HCT116 (cell line): Measurements from ENCODE around the gene TRPV4. TPM values are rescaled to one million over a fixed set of nuclear protein-coding genes. Genes with fewer than 3 reads are reported as not detected.

ENCODE experiments used
- ATAC-seq: fragments of 200-7000 bp; cut with Tn5 transposase; 2 replicates; pipeline ENCODE4 v1.9.1; 2020; ENCODE audit warnings: mild to moderate bottlenecking, moderate library complexity
- BruUV-seq: library from RNA; stranded (reverse); fragments of 400-500 nt; replicated peaks from 2 replicates; lab custom pipeline; 2021; lab: Mats Ljungman, UMichigan
- CTCF ChIA-PET: fragments of 300-600 bp; sonication (Branson Sonifier 250); formaldehyde crosslinking; loops from one replicate; lab custom pipeline; 2021; ENCODE audit warnings: antibody characterized with exemption; lab: Charles Lee
- POLR2A ChIA-PET: fragments of 300-600, 350-600 bp; sonication (Branson Sonifier 250); formaldehyde crosslinking; loops from one replicate; lab custom pipeline; 2021; ENCODE audit warnings: antibody characterized with exemption; lab: Charles Lee
- RAD21 ChIA-PET, 2 experiments: fragments of 300-600 bp; sonication (Branson Sonifier 250); formaldehyde crosslinking; loops; one replicate each; lab custom pipeline; 2023; ENCODE audit warnings: low total read pairs in 2 of 2; ENCODE audit not compliant: uncharacterized antibody in 2 of 2, unreplicated experiment in 2 of 2, low non-redundant PET in 1 of 2; lab: Charles Lee
- DNase-seq: peaks from one replicate; pipeline ENCODE4 v3.0.0-alpha.2; 2010; ENCODE audit warnings: low read depth, low spot score
- H2AFZ ChIP-seq: fragments of 200-600 bp; shearing (Covaris generic), sonication (generic); 2 replicates; pipeline ENCODE4 v1.6.1; 2017; ENCODE audit warnings: low read depth, mixed run types, mixed read lengths, antibody characterized with exemption, low read length; ENCODE audit not compliant: poor library complexity, severe bottlenecking
- H3K27ac ChIP-seq: 2 replicates; pipeline ENCODE4 v1.5.1; 2012; ENCODE audit warnings: low read depth, low read length
- H3K27me3 ChIP-seq: fragments of 200-600 bp; sonication (generic); 2 replicates; pipeline ENCODE4 v1.6.1; 2016; ENCODE audit warnings: mixed run types, low read length, mixed read lengths; ENCODE audit not compliant: insufficient read depth
- H3K36me3 ChIP-seq, 2 experiments: fragments of 200-500 bp in 1 of 2; fragments of 200-600 bp in 1 of 2; sonication (Bioruptor generic) in 1 of 2; sonication (generic) in 1 of 2; 2 replicates each; pipeline versions ENCODE4 v1.5.1 to v1.6.1; 2014 to 2016; ENCODE audit warnings: low read length in 2 of 2, inconsistent platforms in 1 of 2, mixed read lengths in 1 of 2, mixed run types in 1 of 2; ENCODE audit not compliant: insufficient read depth in 2 of 2, control insufficient read depth in 1 of 2
- H3K4me1 ChIP-seq, 2 experiments: fragments of 200-600 bp in 1 of 2; sonication (generic) in 1 of 2; 2 replicates each; pipeline versions ENCODE4 v1.5.1 to v1.6.1; 2012 to 2017; ENCODE audit warnings: low read length in 2 of 2, inconsistent platforms in 1 of 2, mild to moderate bottlenecking in 1 of 2, mixed read lengths in 1 of 2, mixed run types in 1 of 2, moderate library complexity in 1 of 2; ENCODE audit not compliant: insufficient read depth in 2 of 2, control insufficient read depth in 1 of 2
- H3K4me2 ChIP-seq: fragments of 200-600 bp; sonication (generic); 2 replicates; pipeline ENCODE4 v1.6.1; 2017; ENCODE audit warnings: mixed run types, low read length, mixed read lengths
- H3K4me3 ChIP-seq, 2 experiments: fragments of 200-600 bp in 1 of 2; sonication (generic) in 1 of 2; replicated peaks in 1 of 2; 2 replicates each; pipeline ENCODE4 v1.5.1; 2011 to 2016; ENCODE audit warnings: low read length in 2 of 2, control low read depth in 1 of 2, low read depth in 1 of 2, mild to moderate bottlenecking in 1 of 2, mixed read lengths in 1 of 2, mixed run types in 1 of 2
- H3K79me2 ChIP-seq: fragments of 200-600 bp; sonication (generic); 2 replicates; pipeline ENCODE4 v1.6.1; 2017; ENCODE audit warnings: mild to moderate bottlenecking, mixed run types, low read length, moderate library complexity, mixed read lengths; ENCODE audit not compliant: insufficient read depth
- H3K9ac ChIP-seq: fragments of 200-600 bp; sonication (generic); 2 replicates; pipeline ENCODE4 v1.6.1; 2016; ENCODE audit warnings: low read length, mixed read lengths
- H3K9me2 ChIP-seq: fragments of 200-600 bp; sonication (generic), shearing (Covaris generic); 2 replicates; pipeline ENCODE4 v1.6.1; 2017; ENCODE audit warnings: mixed run types, mild to moderate bottlenecking, moderate library complexity; ENCODE audit not compliant: insufficient read depth
- H3K9me3 ChIP-seq, 2 experiments: fragments of 200-500 bp in 1 of 2; fragments of 200-600 bp in 1 of 2; sonication (Bioruptor generic) in 1 of 2; sonication (generic) in 1 of 2; 2 replicates each; pipeline ENCODE4 v1.6.1; 2014 to 2017; ENCODE audit warnings: low read length in 2 of 2, mixed read lengths in 2 of 2, inconsistent platforms in 1 of 2, low read depth in 1 of 2, mild to moderate bottlenecking in 1 of 2, mixed run types in 1 of 2, moderate library complexity in 1 of 2; ENCODE audit not compliant: control insufficient read depth in 1 of 2, insufficient read depth in 1 of 2
- H4K20me1 ChIP-seq: fragments of 200-600 bp; sonication (generic), shearing (Covaris generic); 2 replicates; pipeline ENCODE4 v1.6.1; 2017; ENCODE audit warnings: mixed run types, mild to moderate bottlenecking, moderate library complexity; ENCODE audit not compliant: insufficient read depth
- ATF3 ChIP-seq: IDR thresholded peaks from 2 replicates; pipeline ENCODE4 v1.6.1; 2012
- CBX3 ChIP-seq: IDR thresholded peaks from 2 replicates; pipeline ENCODE4 v1.6.1; 2012; ENCODE audit warnings: low read depth
- CEBPB ChIP-seq: IDR thresholded peaks from 2 replicates; pipeline ENCODE4 v1.6.1; 2012; ENCODE audit warnings: low read depth
- CTCF ChIP-seq, 3 experiments: fragments of 200-600 bp in 1 of 3; sonication (generic) in 1 of 3; IDR thresholded peaks in 2 of 3; conservative IDR thresholded peaks in 1 of 3; 2 replicates each; pipeline ENCODE4 v1.5.1; 2012 to 2017; ENCODE audit warnings: low read depth in 2 of 3, low read length in 2 of 3, antibody characterized with exemption in 1 of 3, borderline replicate concordance in 1 of 3, control low read depth in 1 of 3, mild to moderate bottlenecking in 1 of 3, mixed read lengths in 1 of 3, mixed run types in 1 of 3, moderate library complexity in 1 of 3; ENCODE audit not compliant: insufficient read depth in 1 of 3
- EGR1 ChIP-seq: IDR thresholded peaks from 2 replicates; pipeline ENCODE4 v1.6.1; 2012; ENCODE audit warnings: low read depth
- ELF1 ChIP-seq: IDR thresholded peaks from 2 replicates; pipeline ENCODE4 v1.6.1; 2012; ENCODE audit warnings: low read depth, borderline replicate concordance
- EZH2 ChIP-seq: fragments of 200-600 bp; sonication (generic); IDR thresholded peaks from 2 replicates; pipeline ENCODE4 v1.6.1; 2017; ENCODE audit warnings: antibody characterized with exemption, mixed run types
- JUND ChIP-seq: IDR thresholded peaks from 2 replicates; pipeline ENCODE4 v1.6.1; 2012
- POLR2A ChIP-seq: IDR thresholded peaks from 2 replicates; pipeline ENCODE4 v1.7.0; 2011; ENCODE audit warnings: borderline replicate concordance; ENCODE audit not compliant: insufficient read depth, insufficient read length; ENCODE audit errors: extremely low read depth
- RAD21 ChIP-seq: IDR thresholded peaks from 2 replicates; pipeline ENCODE4 v1.6.1; 2012; ENCODE audit warnings: low read depth, mild to moderate bottlenecking
- REST ChIP-seq: IDR thresholded peaks from 2 replicates; pipeline ENCODE4 v1.6.1; 2012; ENCODE audit warnings: low read depth
- SIN3A ChIP-seq: IDR thresholded peaks from 2 replicates; pipeline ENCODE4 v1.6.1; 2012; ENCODE audit warnings: low read depth
- SP1 ChIP-seq: IDR thresholded peaks from 2 replicates; pipeline ENCODE4 v1.6.1; 2012; ENCODE audit warnings: low read depth
- YY1 ChIP-seq: IDR thresholded peaks from 2 replicates; pipeline ENCODE4 v1.6.1; 2011; ENCODE audit warnings: low read length, low read depth, moderate library complexity, mild to moderate bottlenecking; ENCODE audit not compliant: insufficient replicate concordance; ENCODE audit errors: extremely low read depth
- ZBTB33 ChIP-seq: IDR thresholded peaks from 2 replicates; pipeline ENCODE4 v1.6.1; 2011; ENCODE audit warnings: mild to moderate bottlenecking, low read length, moderate library complexity; ENCODE audit not compliant: insufficient replicate concordance; ENCODE audit errors: extremely low read depth
- ZFX ChIP-seq: fragments of 450-650 bp; IDR thresholded peaks from 2 replicates; pipeline ENCODE4 v1.6.1; 2017
- intact Hi-C: fragments of 100-400 bp; cut with micrococcal nuclease; formaldehyde crosslinking; loops from 2 replicates; pipeline ENCODE4 v1.10.0; 2022
- total RNA-seq: library from RNA; stranded (reverse); gene quantifications from one replicate; pipeline ENCODE4 v1.2.1, GENCODE V29; 2021; ENCODE audit not compliant: unreplicated experiment

The TRPV4 gene
- total RNA-seq, 1 experiment from 2014 or later = 0.54 TPM

- ChIA-PET CTCF (no interaction called here), POLR2A (no interaction called here), RAD21 (no interaction called here)
- no peak overlapping the region for H3K9ac ChIP-seq
- no peak for DNase-seq
- no peaks in the 10 kb centered on the region for H4K20me1 ChIP-seq
- H3K4me2 ChIP-seq = no peak overlapping the region
- H3K4me1 ChIP-seq = no peaks in the 10 kb centered on the region
- no peak overlapping the region for H2AFZ ChIP-seq
- no peaks in the 10 kb centered on the region for H3K9me2 ChIP-seq
- H3K4me3 ChIP-seq = no peak overlapping the region
- BruUV-seq = no TSS peak
- no peaks in the 10 kb centered on the region for H3K27me3 ChIP-seq
- ATAC-seq = no peak
- no peaks in the 10 kb centered on the region for H3K36me3 ChIP-seq
- H3K9me3 ChIP-seq = no peaks in the 10 kb centered on the region
- TF ChIP-seq ELF1 (no peak), SP1 (no peak), ATF3 (no peak), RAD21 (no peak), SIN3A (no peak), CBX3 (no peak), REST (no peak), EGR1 (no peak), CTCF (IDR thresholded peaks at IDR 0.05 in 2 of 3, conservative IDR thresholded peaks at IDR 0.05 in 1 of 3; ENCODE audit: borderline replicate concordance in 1 of 3, insufficient read depth in 1 of 3, low read depth in 2 of 3, low read length in 2 of 3) (no peak), POLR2A (no peak), YY1 (no peak), EZH2 (no peak), JUND (no peak), ZFX (no peak), CEBPB (no peak), ZBTB33 (no peak)
- intact Hi-C loops = no loop called here
- H3K27ac ChIP-seq = no peak overlapping the region
- H3K79me2 ChIP-seq = no peaks in the 10 kb centered on the region
Observed at GRCh38 chr12:109744026-109744425, 89.2 kb downstream of the TRPV4 start.
